Measurements from ENCODE around the gene DEPP1. TPM values are rescaled to one million over a fixed set of nuclear protein-coding genes. Genes with fewer than 3 reads are reported as not detected.

Gene DEPP1
- total and polyA plus RNA-seq, 2 of the 13 experiments (the other 11 are each of a cell fraction or from before 2014, with no cell fraction given), result 14.8 to 270 TPM

GRCh38 chr10:44932517-44933450, 45.8 kb downstream of the DEPP1 start (continued):
- peak; percentile 89 for TF ChIP-seq ZNF687 (CRISPR knock-in tag; IDR thresholded peaks at IDR 0.05)
- no peak for TF ChIP-seq ZBTB1 (CRISPR knock-in tag; IDR thresholded peaks at IDR 0.05; ENCODE audit: borderline replicate concordance)
- peak; percentile 49 for TF ChIP-seq TEAD3 (CRISPR knock-in tag; optimal IDR thresholded peaks at IDR 0.05; ENCODE audit: borderline replicate concordance)
- TF ChIP-seq HIC2 (CRISPR knock-in tag; IDR thresholded peaks at IDR 0.05; ENCODE audit: low read depth), result peak; percentile 66; the same call in 1 of the 2 replicates
- TF ChIP-seq ZSCAN31 (CRISPR knock-in tag; IDR thresholded peaks at IDR 0.05; ENCODE audit: low read depth), result peak; percentile 72; the same call in 1 of the 2 replicates
- no peak for TF ChIP-seq MIER3 (CRISPR knock-in tag; IDR thresholded peaks at IDR 0.05; ENCODE audit: borderline replicate concordance)
- TF ChIP-seq ZNF609 (CRISPR knock-in tag; IDR thresholded peaks at IDR 0.05; ENCODE audit: borderline replicate concordance), result no peak
- no peak for TF ChIP-seq ZBTB43 (CRISPR knock-in tag; conservative IDR thresholded peaks at IDR 0.05)
- TF ChIP-seq CBX5 (CRISPR knock-in tag; IDR thresholded peaks at IDR 0.05; ENCODE audit: borderline replicate concordance), result no peak; the same call in 1 of the 2 replicates
- TF ChIP-seq RBM39 (IDR thresholded peaks at IDR 0.05; ENCODE audit: low read depth, low read length, poor library complexity, severe bottlenecking), result no peak
- no peak for TF ChIP-seq CHD4 (IDR thresholded peaks at IDR 0.05; ENCODE audit: borderline replicate concordance, low read length)
- no peak for TF ChIP-seq SP1 (IDR thresholded peaks at IDR 0.05)
- no peak for TF ChIP-seq SP1 (CRISPR knock-in tag; IDR thresholded peaks at IDR 0.05)
- 0 out of 2 replicates have a peak, but pooled peaks have one; percentile 15 for TF ChIP-seq RARA (CRISPR knock-in tag; IDR thresholded peaks at IDR 0.05)
